ENCODE data around the gene ETAA1.

The ETAA1 gene

GRCh38 chr2:67397143-67397986 lies at the start of gene ETAA1:
Gene ETAA1 (plus strand): TSS chr2:67397333. CDS start chr2:67397449, 116 bp downstream.
- peak; percentile 90 for DNase-seq

- no peak for DNase-seq
Observed at GRCh38 chr2:67366832-67367412, 30.2 kb upstream of the ETAA1 start.

- DNase-seq, result no peak
Observed at GRCh38 chr2:67374481-67374880, 22.7 kb upstream of the ETAA1 start.

- DNase-seq, result no peak
Observed at GRCh38 chr2:67374949-67375348, 22.2 kb upstream of the ETAA1 start.

- no peak for DNase-seq
Observed at GRCh38 chr2:67378555-67378954, 18.6 kb upstream of the ETAA1 start.

- DNase-seq, result no peak
Observed at GRCh38 chr2:67379048-67379447, 18.1 kb upstream of the ETAA1 start.

- DNase-seq, result no peak
Observed at GRCh38 chr2:67384123-67384822, 12.9 kb upstream of the ETAA1 start.

DNA sequence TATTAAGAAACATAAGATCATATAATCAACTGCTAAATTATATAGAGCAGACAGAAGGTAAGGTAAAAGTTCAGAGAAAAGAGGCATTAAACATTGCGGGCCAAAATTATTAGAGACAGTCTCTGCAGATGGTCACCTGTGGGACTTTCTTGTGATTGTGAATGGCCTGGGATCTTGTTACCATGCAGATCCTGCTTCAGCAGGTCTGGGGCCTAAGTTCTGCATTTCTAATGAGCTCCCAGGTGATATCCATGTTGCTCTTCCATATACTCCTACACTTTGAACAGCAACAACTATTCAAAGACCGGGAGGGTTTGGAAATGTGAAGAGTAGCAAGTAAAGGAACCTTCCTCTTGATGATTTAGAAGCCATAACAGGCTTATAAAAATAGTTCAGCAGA lies 8.5 kb upstream of the ETAA1 start:
- DNase-seq, result no peak

DNA sequence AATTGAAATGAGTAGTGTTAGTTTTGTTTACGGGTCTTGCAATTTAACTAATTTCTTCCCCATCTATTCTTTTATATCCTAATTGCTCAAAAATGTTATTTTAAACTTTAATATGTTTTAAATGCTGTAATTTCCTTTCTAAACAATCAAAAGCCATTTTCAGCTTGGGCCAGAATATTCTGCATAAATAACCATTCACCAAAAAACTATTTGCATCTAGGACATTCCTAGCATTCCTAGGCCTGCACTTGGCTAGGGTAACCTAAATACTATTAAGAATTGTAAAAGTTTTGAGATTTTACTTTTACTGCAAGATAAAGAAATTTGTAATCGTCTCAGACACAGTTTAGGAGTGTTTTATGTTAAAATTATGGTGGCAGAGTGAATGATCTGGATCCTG lies 7.8 kb upstream of the ETAA1 start:
- DNase-seq, result no peak

GRCh38 chr2:67389788-67390187 lies 7.3 kb upstream of the ETAA1 start:
- no peak for DNase-seq

DNA sequence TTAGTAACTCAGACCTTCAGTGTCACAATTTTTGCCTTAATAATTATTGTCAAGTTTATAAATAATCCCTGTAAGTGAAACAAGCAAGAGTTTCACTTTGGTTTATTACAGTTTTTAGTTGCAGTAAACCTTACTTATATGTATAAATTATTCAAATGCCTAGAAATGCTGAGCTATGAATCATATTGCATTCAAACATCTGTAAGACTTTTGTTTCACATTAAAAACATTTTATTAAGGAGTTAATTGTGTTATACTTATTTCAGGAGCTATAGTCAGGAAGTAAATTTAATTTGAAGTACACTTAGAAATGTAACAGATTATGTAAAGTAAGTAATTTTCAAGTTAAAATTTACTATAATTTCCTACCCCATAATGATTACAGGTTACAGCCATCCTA lies 3.9 kb upstream of the ETAA1 start:
- DNase-seq, result no peak

DNA sequence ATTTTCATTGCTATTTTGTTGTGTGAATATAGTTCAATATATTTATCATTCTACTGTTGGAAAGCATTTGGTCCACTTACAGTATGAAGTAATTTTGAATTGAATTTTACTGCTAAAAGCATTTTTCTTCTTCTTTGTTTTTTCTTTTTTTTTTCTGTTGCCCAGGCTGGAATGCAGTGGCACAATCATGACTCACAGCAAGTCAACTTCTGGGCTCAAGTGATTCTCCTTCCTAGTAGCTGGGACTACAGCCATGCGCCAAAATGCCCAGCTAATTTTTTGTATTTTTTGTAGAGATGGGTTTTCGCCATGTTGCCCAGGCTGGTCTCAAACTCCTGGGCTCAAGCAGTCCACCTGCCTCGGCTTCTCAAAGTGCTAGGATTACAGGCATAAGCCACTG lies 2.4 kb upstream of the ETAA1 start:
- no peak for DNase-seq

DNA sequence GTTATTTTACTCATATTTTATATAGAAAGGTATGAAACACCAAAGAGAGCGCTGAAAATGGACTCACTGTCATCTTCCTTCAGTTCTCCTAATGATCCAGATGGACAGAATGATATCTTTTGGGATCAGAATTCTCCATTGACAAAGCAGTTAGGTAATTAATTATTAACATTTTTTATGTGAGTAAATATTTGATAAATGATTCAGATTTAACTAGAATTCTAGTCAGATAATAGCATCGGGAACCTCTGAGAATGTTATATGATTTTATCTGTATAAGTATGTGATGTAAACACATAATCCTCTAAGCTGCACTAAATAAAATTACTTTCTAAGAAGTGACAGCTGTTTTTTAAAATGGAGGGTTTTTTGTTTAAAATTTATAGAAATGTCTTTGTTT lies 2.0 kb downstream of the ETAA1 start:
- DNase-seq, result no peak

- DNase-seq, result no peak
Observed at GRCh38 chr2:67399831-67400489, 2.8 kb downstream of the ETAA1 start.

DNA sequence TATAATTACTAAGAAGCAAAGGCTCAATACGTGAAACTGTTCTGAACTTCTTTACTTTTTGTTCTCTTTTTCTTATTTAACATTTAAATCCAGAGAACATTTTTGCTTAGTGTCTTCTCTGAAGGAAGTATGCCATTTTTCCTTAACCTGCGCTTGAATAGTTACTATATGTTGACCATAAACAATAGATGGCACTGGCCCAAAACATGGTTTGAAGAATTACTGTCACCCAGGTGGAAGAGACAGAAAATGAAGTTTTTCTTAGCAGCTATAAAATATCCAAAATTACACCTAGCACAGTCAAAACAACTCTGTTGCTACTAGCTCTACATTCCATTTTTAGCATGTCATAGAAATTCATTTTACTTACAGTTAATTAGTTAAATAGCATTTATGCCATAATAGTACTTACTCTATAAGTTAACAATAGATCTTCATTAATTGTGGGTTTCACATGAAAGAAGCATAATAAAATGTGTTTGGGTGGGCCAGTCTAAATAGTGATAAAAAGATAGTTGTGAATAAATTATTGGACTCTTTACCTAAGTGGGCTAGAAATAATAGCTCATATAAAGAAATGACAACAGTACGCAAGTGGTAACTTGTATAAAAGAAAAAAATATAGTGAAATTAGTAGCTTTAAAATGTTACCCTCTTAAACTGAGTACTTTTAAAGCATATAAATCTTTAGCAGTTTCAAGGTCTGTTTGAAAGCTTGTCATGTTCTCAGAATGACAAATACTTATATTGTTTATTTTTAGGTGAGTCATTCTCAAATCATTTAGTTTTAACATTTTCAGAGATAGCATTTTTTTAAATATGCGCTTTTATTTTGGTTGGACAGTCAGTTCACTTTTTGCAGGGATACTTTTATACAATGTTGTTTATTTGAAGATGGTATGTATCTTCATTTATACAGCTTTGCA lies 3.7 kb downstream of the ETAA1 start:
- DNase-seq, result no peak

DNA sequence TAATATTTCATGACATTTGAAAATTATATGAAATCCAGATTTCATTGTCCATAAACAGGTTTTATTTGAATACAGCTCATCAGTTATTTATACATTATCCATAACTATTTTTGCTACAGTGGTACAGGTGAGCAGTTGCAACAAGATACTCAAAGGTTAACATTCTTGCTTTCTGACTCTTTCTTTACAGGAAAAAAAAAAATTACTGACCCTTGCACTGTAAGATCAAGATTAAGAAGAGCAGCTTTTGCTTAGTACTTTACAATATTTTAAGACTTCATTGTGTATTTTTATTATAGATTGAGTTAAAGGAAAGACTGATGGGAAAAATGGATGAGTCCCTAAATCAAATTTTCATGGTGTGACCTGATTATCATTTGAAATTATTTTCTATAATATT lies 11.2 kb downstream of the ETAA1 start:
- DNase-seq, result no peak

- no peak for DNase-seq
Observed at GRCh38 chr2:67412424-67412823, 15.3 kb downstream of the ETAA1 start.

DNA sequence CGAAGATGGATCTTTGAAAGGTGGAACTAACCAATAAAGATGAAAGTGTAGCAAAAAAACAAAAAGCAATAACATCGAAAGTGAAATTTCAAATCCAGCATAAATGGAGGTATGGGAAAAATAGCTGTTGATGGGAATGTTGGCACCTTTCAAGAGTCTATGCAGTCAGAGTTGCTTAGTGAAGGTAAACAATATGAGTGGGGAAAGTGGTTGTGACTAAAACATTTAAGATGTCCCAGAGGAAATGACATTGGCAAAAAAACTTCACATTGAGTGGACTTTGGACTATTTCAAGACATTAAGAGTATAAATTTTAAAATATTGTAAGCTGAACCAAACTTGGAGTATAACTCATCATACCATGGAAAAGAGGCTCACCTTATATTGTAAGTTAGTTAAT lies 17.7 kb downstream of the ETAA1 start:
- DNase-seq, result no peak

GRCh38 chr2:67416136-67416535 lies 19.0 kb downstream of the ETAA1 start:
- DNase-seq, result no peak

- no peak for DNase-seq
Observed at GRCh38 chr2:67423489-67423888, 26.4 kb downstream of the ETAA1 start.

DNA sequence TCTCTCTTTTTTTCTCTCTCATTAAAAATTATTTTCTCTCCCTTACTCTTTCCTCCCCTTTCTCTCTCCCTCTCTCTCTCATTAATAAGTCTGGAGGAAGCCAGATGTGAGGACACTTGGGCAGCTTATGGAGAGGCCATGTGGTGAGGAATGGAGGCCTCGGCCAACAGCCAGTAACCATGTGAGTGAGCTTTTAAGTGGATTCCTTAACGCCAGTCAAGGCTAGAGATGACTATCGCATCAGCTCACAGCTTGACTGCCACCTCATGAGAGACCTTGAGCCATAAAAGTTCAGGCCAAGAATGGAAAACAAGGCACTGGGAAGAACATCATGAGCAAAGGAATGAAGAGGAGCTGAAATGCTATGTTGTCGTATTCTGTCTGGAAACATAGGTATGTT lies 39.1 kb downstream of the ETAA1 start:
- DNase-seq, result no peak

- no peak for DNase-seq
Observed at GRCh38 chr2:67437114-67437513, 40.0 kb downstream of the ETAA1 start.

Data from CD4-positive, alpha-beta T cell treated with Interferon gamma for 1 hour (primary cell).